Activated T-helper 1 cell treated with anti-CD3 and anti-CD28 coated beads, Interleukin-12 subunit alpha, Interleukin-12 subunit beta, Interleukin-2, Interleukin-4 antibody, amounts not matched to agents 30 ng/mL and 10 ng/mL and 1 ng/mL, durations not matched to agents 14 hours and 24 hours and 36 hours (primary cell): ENCODE data around the gene SPATA2. TPM values are rescaled to one million over a fixed set of nuclear protein-coding genes. Genes with fewer than 3 reads are reported as not detected.
A peak's percentile ranks its signal among the peaks of the same experiment; 100 is the strongest.
"Not testable (repeated sequence)": the region's sequence is repeated elsewhere in the genome, so short reads cannot be mapped to it uniquely, and the experiment has no call there.

Experiments used
- DNase-seq: peaks from one replicate; pipeline ENCODE4 v3.0.0; 2021; ENCODE audit warnings: low spot score
- H3K27ac Mint-ChIP-seq: one replicate; pipeline ENCODE4 v1.8.0; 2021; ENCODE audit warnings: mild to moderate bottlenecking, mixed read lengths
- H3K27me3 Mint-ChIP-seq: one replicate; pipeline ENCODE4 v1.8.0; 2022; ENCODE audit warnings: mild to moderate bottlenecking, moderate library complexity, mixed read lengths; ENCODE audit not compliant: insufficient read depth
- H3K36me3 Mint-ChIP-seq: one replicate; pipeline ENCODE4 v1.8.0; 2021; ENCODE audit warnings: low read depth, mixed read lengths
- H3K4me1 Mint-ChIP-seq: one replicate; pipeline ENCODE4 v1.8.0; 2021; ENCODE audit warnings: low read depth, mixed read lengths
- H3K4me3 Mint-ChIP-seq: one replicate; pipeline ENCODE4 v1.8.0; 2021; ENCODE audit warnings: mild to moderate bottlenecking, moderate library complexity, mixed read lengths
- H3K9me3 Mint-ChIP-seq: one replicate; pipeline ENCODE4 v1.8.0; 2021; ENCODE audit warnings: mixed read lengths
- intact Hi-C: fragments of 100-400 bp; cut with micrococcal nuclease; formaldehyde crosslinking; loops from one replicate; pipeline ENCODE4 v1.15.1; 2024
- total RNA-seq: library from RNA; stranded (reverse); gene quantifications from 2 replicates; pipeline ENCODE4 v1.2.3, GENCODE V29; 2022

SPATA2 gene
- total RNA-seq, 1 donor from 2014 or later = 9.7 TPM

DNA sequence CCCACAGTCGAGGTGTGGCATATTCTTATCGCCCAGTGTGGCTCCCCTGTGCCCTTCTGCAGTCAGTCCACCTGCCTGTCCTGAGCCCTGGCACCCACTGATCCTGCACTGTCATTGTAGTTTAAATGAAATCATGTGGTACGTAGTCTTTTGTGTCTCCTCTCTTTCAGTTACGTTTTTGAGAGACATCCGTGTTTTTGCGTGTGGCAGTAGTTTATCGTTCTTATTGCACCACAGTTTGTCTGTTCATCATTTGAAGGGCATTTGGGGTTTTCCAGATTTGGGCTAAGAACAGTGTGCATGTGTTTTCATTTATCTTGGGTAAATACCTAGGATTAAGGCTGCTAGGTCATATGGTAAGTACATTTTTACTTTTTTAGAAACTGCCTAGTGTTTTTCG, 49.3 kb downstream of the SPATA2 start:
- Mint-ChIP-seq H3K27ac (no peak overlapping the region), H3K4me3 (no peak overlapping the region)

DNA sequence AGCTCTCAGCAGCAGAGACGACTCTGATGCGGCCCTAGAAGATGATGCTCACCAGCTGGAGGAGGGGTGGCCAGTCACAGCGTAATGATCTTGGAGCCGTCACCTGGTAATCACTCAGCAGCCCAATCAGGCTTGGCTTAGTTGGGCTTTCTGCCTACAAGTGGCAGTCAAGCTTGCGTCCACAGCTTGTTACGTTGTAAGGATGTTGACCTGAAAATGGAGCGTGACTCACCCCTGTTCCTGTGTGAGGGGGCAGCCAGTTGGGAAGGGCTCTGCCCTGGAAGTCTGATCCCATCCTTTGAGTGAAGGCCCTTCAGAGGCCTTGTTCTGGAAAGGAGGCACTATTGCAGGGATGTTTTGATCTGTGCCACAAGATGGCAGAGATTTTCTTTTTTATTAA, 49.8 kb downstream of the SPATA2 start:
- no peak for DNase-seq
- Mint-ChIP-seq H3K4me1 (peaks cover 12% of the 10 kb centered on the region), H3K9me3 (no peaks in the 10 kb centered on the region), H3K27me3 (no peaks in the 10 kb centered on the region), H3K27ac (no peak overlapping the region), H3K4me3 (no peak overlapping the region), H3K36me3 (peaks cover 46% of the 10 kb centered on the region)
- intact Hi-C loops = no loop called here

More for the DNA sequence above, 49.3 kb downstream of the SPATA2 start:
- H3K36me3 Mint-ChIP-seq = peaks cover 41% of the 10 kb centered on the region
- H3K9me3 Mint-ChIP-seq = no peaks in the 10 kb centered on the region
- intact Hi-C loops = no loop called here
- DNase-seq = no peak
- H3K27me3 Mint-ChIP-seq = no peaks in the 10 kb centered on the region
- peaks cover 7% of the 10 kb centered on the region for H3K4me1 Mint-ChIP-seq

DNA sequence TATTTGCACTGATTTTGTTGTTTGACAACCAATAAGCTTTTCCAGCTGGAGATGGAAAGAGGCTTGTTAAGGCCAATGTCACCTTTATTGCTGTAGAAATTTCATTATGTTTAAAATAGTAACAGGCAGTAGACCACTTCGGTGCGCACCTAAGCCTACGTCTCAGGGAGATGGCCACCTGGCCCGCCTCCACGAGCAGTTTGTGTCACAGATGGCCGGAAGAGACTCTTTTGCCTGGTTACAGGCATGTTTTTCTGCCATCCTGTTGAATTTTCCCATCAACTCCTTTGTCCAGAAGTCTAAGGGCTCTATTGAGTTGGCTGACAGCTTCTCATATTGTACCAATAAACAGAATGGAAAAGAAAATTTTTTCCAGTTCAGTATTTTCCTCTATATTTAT, 51.7 kb downstream of the SPATA2 start:
- Mint-ChIP-seq H3K27me3 (no peaks in the 10 kb centered on the region), H3K4me1 (peaks cover 12% of the 10 kb centered on the region), H3K4me3 (no peak overlapping the region), H3K9me3 (no peaks in the 10 kb centered on the region), H3K27ac (no peak overlapping the region), H3K36me3 (peaks cover 40% of the 10 kb centered on the region)
- intact Hi-C loops = no loop called here
- no peak for DNase-seq

DNA sequence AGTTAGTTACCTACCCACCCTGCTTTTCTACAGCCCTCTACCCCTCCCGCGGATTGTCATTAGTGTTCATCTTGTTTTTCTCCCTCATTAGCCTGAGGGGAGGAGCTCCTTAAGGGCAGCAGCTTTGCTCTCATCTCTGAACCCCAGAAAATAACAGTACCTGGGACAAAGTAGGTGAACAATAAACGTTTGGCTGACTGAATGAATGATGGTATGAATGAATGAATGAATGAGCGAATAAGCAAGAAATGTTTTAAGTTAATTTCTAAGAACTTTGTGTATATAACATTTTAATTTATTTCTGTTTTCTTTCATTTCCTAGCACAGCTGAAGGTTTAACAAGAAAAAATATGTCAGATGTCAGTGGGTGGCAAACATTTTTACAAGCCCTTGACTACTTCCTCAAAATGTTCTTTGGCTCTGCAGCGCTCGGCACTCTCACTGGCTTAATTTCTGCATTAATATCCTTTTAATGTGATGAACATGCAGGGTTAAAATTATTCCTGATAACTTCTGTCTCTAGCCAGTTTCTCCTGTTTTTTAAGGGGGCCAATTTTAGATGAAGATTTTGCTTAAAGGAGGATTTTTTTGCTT, 52.6 kb downstream of the SPATA2 start:
- Mint-ChIP-seq H3K4me3 (no peak overlapping the region), H3K9me3 (no peaks in the 10 kb centered on the region), H3K4me1 (peaks cover 12% of the 10 kb centered on the region), H3K27me3 (no peaks in the 10 kb centered on the region), H3K36me3 (peaks cover 36% of the 10 kb centered on the region), H3K27ac (no peak overlapping the region)
- DNase-seq = no peak
- intact Hi-C loops = no loop called here

DNA sequence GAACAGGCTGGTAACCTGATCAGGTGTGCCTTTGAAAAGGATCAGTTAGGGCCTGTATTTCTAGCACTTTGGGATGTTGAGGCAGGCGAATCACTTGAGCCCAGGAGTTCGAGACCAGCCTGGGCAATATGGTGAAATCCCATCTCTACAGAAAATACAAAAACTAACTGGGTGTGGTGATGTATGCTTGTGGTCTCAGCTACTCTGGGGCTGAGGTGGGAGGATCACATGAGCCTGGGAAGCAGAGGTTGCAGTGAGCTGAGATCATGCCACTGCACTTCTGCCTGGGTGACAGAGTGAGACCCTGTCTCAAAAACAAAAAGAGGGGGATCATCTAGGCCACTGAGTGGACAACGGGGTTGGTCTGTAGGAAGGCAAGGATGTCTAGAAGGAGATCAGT, 54.1 kb downstream of the SPATA2 start:
- peaks cover 36% of the 10 kb centered on the region for H3K36me3 Mint-ChIP-seq
- intact Hi-C loops, H3K27me3 Mint-ChIP-seq, H3K4me3 Mint-ChIP-seq, DNase-seq, H3K9me3 Mint-ChIP-seq: not testable (repeated sequence)
- peak overlapping the region; percentile 58 for H3K27ac Mint-ChIP-seq
- H3K4me1 Mint-ChIP-seq = peaks cover 12% of the 10 kb centered on the region

DNA sequence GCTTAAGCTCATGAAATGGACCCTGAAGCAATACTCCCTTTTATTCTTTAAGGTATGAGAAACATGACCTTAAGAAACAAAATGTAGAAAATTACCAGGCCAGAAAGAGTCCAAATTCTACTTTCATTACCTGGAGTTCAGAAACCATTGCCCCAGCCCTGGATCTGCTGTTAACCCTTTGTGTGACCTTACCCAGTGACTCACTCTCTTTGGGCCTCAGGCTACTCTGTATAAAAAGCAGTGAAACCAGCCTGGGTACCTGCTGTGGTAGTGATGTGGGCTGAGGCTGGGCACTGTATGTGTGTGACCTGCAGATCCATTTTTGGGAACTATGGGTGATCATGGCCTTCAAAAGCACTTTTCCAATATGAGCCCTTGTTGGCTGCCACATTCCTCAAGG, 55.5 kb downstream of the SPATA2 start:
- Mint-ChIP-seq H3K27me3 (no peaks in the 10 kb centered on the region), H3K9me3 (no peaks in the 10 kb centered on the region), H3K4me1 (peaks cover 12% of the 10 kb centered on the region), H3K36me3 (peaks cover 37% of the 10 kb centered on the region), H3K4me3 (no peak overlapping the region), H3K27ac (no peak overlapping the region)
- no peak for DNase-seq
- intact Hi-C loops = no loop called here

DNA sequence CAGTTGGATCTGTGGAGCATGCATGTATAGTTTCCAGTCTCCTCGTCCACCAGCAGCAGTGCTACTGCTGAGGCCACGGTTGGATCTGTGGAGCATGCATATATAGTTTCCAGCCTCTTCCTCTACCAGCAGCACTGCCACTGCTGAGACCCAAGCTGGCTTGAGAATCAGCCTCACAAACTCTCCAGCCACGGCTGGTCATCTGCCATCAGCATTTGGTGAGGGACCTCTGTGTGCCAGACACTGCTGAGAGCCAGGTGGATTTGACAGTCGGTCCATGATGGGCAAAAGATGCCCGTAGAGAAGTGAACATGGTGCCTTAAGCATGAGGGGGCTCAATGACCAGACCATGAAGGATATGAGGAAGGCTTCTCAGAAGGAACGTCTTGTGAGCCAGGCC, 56.3 kb downstream of the SPATA2 start:
- Mint-ChIP-seq H3K27me3 (no peaks in the 10 kb centered on the region), H3K9me3 (no peaks in the 10 kb centered on the region), H3K36me3 (peaks cover 36% of the 10 kb centered on the region), H3K4me3 (no peak overlapping the region), H3K27ac (no peak overlapping the region), H3K4me1 (peaks cover 12% of the 10 kb centered on the region)
- DNase-seq = no peak
- intact Hi-C loops = no loop called here

DNA sequence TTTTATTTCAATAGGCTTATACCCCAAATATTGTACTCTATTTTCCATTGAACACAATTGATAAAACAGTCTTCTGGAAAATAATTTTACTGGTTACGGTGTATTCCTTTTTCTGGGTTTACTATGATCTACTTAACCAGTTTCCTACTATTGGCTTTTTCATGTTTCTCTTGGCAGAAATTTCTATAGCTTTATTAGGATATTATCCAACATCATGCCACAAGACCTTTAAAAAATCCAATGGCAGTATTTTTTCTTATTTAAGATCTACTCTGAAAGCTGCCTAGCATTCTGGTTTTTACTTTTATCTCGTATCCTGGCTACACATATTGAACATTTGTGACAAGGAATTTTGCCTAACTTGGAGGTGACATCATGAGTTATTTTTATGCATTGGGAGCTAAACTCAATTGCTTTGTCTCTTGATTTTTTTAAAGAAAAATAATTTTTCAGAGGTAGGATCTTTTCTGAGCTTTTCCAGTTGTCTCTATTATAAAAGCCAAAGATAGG, 57.2 kb downstream of the SPATA2 start:
- Mint-ChIP-seq H3K4me1 (peaks cover 12% of the 10 kb centered on the region), H3K36me3 (peaks cover 40% of the 10 kb centered on the region), H3K27me3 (no peaks in the 10 kb centered on the region), H3K4me3 (no peak overlapping the region), H3K9me3 (no peaks in the 10 kb centered on the region), H3K27ac (no peak overlapping the region)
- intact Hi-C loops = no loop called here
- no peak for DNase-seq

DNA sequence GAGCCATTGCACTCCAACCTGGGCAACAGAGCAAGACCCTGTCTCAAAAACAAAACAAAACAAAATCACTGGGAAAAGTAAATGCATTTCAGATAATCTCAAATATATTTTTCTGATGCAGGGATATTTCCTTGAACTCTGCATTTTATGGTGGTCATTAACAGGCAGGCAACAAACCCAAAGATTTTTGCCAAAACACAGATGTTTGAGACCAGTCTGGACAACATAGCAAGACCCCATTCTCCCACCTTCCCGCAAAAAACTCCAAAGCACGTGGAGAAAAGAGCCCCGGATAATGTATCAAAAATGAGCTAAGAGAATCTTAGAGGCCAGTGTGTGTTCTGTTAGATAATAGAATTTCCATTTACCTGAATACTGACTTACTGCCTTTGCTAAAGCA, 58.4 kb downstream of the SPATA2 start:
- DNase-seq = no peak
- Mint-ChIP-seq H3K9me3 (no peaks in the 10 kb centered on the region), H3K27me3 (no peaks in the 10 kb centered on the region), H3K4me1 (peaks cover 12% of the 10 kb centered on the region), H3K36me3 (peaks cover 41% of the 10 kb centered on the region), H3K27ac (no peak overlapping the region), H3K4me3 (no peak overlapping the region)
- intact Hi-C loops = no loop called here

DNA sequence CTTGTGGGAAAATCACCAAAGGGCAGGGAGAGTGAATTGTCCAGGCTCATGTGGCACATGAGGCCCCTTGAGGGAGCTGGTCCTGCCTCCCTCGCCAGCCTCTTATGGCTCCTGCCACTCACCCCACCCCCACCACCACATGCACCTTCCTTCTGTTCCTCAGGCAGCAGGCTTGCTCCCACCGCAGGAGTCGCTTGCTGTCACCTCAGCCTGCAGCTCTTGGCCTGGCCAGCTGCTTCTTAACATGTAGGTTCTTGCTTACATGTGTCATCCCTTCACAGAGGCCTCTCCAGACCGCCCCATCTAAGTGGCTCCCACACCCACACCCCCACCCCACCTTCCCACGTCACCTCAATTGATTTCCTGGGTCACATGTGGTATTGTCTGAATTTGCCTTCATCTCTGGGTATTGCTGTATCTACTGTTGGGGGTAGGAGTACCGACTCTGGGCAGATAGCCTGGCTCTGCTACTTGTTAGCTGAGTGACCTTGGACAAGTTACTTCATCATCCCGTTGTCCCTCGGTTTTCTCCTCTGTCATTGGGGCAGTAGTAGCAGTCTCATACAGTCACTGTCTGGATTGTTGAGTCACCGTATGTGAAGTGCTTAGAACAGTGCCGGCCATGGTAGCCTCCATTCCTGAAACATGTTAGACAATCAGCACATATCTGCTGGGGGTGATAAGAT, 61.0 kb downstream of the SPATA2 start:
- no peak overlapping the region for H3K4me3 Mint-ChIP-seq
- H3K4me1 Mint-ChIP-seq = peaks cover 18% of the 10 kb centered on the region
- no peaks in the 10 kb centered on the region for H3K27me3 Mint-ChIP-seq
- peaks cover 32% of the 10 kb centered on the region for H3K36me3 Mint-ChIP-seq
- no peaks in the 10 kb centered on the region for H3K9me3 Mint-ChIP-seq
- intact Hi-C loops = no loop called here
- no peak overlapping the region for H3K27ac Mint-ChIP-seq
- no peak for DNase-seq

DNA sequence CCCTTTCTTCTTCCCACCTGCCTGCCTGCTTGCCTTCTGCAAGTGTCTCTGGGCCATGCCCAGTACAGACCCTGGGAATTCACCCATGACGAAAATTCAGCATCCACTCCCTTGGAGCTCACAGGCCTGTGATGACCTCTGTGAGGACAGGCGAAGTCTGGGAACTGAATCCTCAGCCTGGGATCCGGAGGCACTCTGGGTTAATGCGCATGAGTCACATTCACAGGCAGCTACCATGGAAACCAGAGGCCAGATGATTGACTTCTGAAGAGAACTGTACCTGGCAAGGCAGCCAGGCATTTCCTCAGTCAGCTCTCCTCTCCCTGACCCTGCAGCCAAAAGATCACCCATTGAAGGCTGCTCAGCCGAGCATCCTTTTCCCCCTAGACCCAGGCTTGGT, 61.7 kb downstream of the SPATA2 start:
- Mint-ChIP-seq H3K27me3 (no peaks in the 10 kb centered on the region), H3K4me1 (peaks cover 18% of the 10 kb centered on the region), H3K36me3 (peaks cover 38% of the 10 kb centered on the region), H3K4me3 (no peak overlapping the region), H3K27ac (no peak overlapping the region), H3K9me3 (no peaks in the 10 kb centered on the region)
- intact Hi-C loops = no loop called here
- no peak for DNase-seq
